Measurements from ENCODE around the gene HLA-A.

GRCh38 chr6:29975561-29975907, 33.2 kb downstream of the HLA-A start:
- no peak for TF ChIP-seq POLR2A (IDR thresholded peaks at IDR 0.05)
- TF ChIP-seq CTCF (IDR thresholded peaks at IDR 0.05), result no peak
